ENCODE results near the gene PITX1.

Gene PITX1

DNA sequence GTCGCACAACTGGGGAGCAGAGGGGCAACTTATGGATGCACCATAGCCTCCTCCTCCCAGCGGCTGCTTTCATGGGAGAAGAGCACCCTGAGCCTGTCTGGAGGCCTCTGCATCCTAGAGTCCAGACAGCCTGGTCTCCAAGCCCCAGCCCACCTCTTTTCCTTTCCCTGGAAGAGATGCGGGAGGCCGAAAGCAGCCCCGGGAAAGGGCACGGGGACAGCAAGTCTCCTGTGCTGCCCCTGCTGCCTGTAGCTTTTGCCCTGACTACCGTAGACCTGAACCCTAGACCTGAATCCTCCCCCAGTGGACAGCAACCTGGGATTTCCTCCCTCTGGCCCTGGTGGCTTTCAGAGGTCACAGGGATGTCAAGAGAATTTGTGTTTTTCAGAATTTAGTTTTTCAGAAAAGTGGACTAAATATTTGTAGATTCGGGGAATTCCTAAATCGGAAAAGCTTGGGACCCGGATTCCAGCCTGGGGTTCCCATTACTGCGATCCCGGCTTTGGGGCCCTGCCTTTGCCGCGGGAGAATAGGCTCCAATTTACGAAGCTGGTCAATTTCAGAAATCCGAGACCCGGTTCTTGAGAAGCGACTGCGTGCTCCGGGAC lies 4.3 kb upstream of the PITX1 start:
- Histone ChIP-seq H3K9ac (ENCODE audit: low read length) (no peak overlapping the region), H3K27me3 (replicated peaks; ENCODE audit: insufficient read depth, low read length) (no peaks in the 10 kb centered on the region), H3K4me1 (ENCODE audit: low read length) (no peaks in the 10 kb centered on the region), H3K4me3 (ENCODE audit: low read length) (no peak overlapping the region), H3K4me2 (ENCODE audit: low read depth, low read length) (no peak overlapping the region), H4K20me1 (ENCODE audit: insufficient read depth, low read length) (no peaks in the 10 kb centered on the region), H3K27ac (ENCODE audit: low read length) (no peak overlapping the region), H3K79me2 (ENCODE audit: low read length) (peaks cover 4% of the 10 kb centered on the region), H3K9me3 (replicated peaks; ENCODE audit: insufficient read depth, low read length) (no peaks in the 10 kb centered on the region), H3F3A (ENCODE audit: insufficient read depth, low read length) (peaks cover 5% of the 10 kb centered on the region; the same call in 1 of the 2 replicates), H3K36me3 (replicated peaks; ENCODE audit: insufficient read depth, low read length) (no peaks in the 10 kb centered on the region), H3K9me2 (replicated peaks; ENCODE audit: insufficient read depth, low read length) (no peaks in the 10 kb centered on the region), H2AFZ (ENCODE audit: low read length) (no peak overlapping the region)
- TF ChIP-seq EZH2 (optimal IDR thresholded peaks at IDR 0.05; ENCODE audit: low read depth, low read length) (no peak), EZH2phosphoT487 (IDR thresholded peaks at IDR 0.05; ENCODE audit: low read length) (no peak)
- TF ChIP-seq, protein P1, sequence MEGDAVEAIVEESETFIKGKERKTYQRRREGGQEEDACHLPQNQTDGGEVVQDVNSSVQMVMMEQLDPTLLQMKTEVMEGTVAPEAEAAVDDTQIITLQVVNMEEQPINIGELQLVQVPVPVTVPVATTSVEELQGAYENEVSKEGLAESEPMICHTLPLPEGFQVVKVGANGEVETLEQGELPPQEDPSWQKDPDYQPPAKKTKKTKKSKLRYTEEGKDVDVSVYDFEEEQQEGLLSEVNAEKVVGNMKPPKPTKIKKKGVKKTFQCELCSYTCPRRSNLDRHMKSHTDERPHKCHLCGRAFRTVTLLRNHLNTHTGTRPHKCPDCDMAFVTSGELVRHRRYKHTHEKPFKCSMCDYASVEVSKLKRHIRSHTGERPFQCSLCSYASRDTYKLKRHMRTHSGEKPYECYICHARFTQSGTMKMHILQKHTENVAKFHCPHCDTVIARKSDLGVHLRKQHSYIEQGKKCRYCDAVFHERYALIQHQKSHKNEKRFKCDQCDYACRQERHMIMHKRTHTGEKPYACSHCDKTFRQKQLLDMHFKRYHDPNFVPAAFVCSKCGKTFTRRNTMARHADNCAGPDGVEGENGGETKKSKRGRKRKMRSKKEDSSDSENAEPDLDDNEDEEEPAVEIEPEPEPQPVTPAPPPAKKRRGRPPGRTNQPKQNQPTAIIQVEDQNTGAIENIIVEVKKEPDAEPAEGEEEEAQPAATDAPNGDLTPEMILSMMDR (IDR thresholded peaks at IDR 0.05; ENCODE audit: low read length): no peak
- DNase-seq: no peak

DNA sequence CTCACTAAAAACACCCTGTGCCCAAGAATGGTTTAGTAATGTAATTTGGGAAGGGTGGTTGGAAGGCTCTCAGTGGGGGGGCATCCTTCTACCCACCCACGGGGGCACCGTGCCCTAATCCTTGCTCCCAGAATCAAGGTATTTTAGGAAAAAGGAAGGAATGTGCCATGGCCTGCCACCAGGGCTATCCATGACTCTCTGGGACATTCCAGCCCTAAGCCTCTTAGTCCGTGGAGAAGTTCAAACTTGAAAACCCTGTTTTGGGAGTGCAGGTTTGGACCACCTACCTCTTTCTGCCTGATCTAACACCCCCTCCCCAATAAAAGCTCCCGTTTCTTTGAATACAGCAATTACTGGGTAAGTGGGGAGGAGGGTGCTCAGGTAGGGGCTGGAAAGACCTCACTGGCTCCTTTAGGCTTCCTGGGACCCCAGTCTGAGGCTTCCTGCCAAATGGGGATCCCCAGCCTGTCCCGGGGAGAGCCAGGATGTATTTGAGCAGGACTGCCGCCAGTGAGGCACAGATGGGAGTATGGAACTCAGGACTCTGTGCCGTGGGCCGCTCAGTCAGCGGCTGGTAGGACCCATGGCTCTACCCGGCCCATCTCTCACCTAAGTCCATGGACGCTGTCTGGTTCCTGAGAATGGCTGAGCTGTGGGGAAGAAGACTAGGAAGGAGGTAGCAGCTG lies 3.6 kb upstream of the PITX1 start:
- no peak for DNase-seq
- no peak overlapping the region for H3K27ac ChIP-seq (ENCODE audit: low read length)
- H3K4me3 ChIP-seq (ENCODE audit: low read length): no peak overlapping the region
- H3K27me3 ChIP-seq (replicated peaks; ENCODE audit: insufficient read depth, low read length): no peaks in the 10 kb centered on the region
- H3K4me1 ChIP-seq (ENCODE audit: low read length): no peaks in the 10 kb centered on the region
- no peak overlapping the region for H2AFZ ChIP-seq (ENCODE audit: low read length)
- no peak for TF ChIP-seq EZH2 (optimal IDR thresholded peaks at IDR 0.05; ENCODE audit: low read depth, low read length)
- TF ChIP-seq, protein P1 (IDR thresholded peaks at IDR 0.05; ENCODE audit: low read length): no peak
- TF ChIP-seq EZH2phosphoT487 (IDR thresholded peaks at IDR 0.05; ENCODE audit: low read length): no peak
- H3K9me3 ChIP-seq (replicated peaks; ENCODE audit: insufficient read depth, low read length): no peaks in the 10 kb centered on the region
- no peak overlapping the region for H3K9ac ChIP-seq (ENCODE audit: low read length)
- peaks cover 5% of the 10 kb centered on the region; the same call in 1 of the 2 replicates for H3F3A ChIP-seq (ENCODE audit: insufficient read depth, low read length)
- H3K4me2 ChIP-seq (ENCODE audit: low read depth, low read length): no peak overlapping the region
- H3K79me2 ChIP-seq (ENCODE audit: low read length): peaks cover 10% of the 10 kb centered on the region
- H3K9me2 ChIP-seq (replicated peaks; ENCODE audit: insufficient read depth, low read length): no peaks in the 10 kb centered on the region
- H4K20me1 ChIP-seq (ENCODE audit: insufficient read depth, low read length): no peaks in the 10 kb centered on the region
- no peaks in the 10 kb centered on the region for H3K36me3 ChIP-seq (replicated peaks; ENCODE audit: insufficient read depth, low read length)

DNA sequence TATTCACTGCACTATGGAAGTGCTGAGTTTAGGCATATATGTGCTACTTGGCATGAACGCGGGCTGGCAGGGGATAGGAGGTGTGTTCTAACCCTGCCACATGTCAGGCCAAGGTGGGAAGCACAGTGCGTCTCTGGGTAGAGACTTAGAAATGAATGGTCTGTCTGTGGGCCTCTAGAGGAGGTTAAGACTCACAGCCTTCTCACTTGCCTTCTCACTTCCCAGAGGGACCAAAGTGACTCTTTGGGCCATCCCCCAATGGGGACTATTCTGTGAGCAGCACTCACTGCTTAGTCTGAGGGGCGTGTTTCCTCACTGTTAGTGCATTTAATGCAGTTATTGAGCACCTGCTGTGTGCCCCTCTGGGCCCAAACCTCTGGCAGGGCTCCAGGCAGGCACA lies 2.4 kb upstream of the PITX1 start:
- Histone ChIP-seq H4K20me1 (ENCODE audit: insufficient read depth, low read length) (no peaks in the 10 kb centered on the region), H3F3A (ENCODE audit: insufficient read depth, low read length) (peaks cover 9% of the 10 kb centered on the region; the same call in 1 of the 2 replicates), H3K36me3 (replicated peaks; ENCODE audit: insufficient read depth, low read length) (no peaks in the 10 kb centered on the region), H3K9me2 (replicated peaks; ENCODE audit: insufficient read depth, low read length) (no peaks in the 10 kb centered on the region), H2AFZ (ENCODE audit: low read length) (no peak overlapping the region), H3K9me3 (replicated peaks; ENCODE audit: insufficient read depth, low read length) (no peaks in the 10 kb centered on the region), H3K27me3 (replicated peaks; ENCODE audit: insufficient read depth, low read length) (no peaks in the 10 kb centered on the region), H3K27ac (ENCODE audit: low read length) (no peak overlapping the region), H3K79me2 (ENCODE audit: low read length) (peaks cover 23% of the 10 kb centered on the region), H3K4me2 (ENCODE audit: low read depth, low read length) (no peak overlapping the region), H3K4me1 (ENCODE audit: low read length) (no peaks in the 10 kb centered on the region), H3K9ac (ENCODE audit: low read length) (no peak overlapping the region), H3K4me3 (ENCODE audit: low read length) (no peak overlapping the region)
- no peak for TF ChIP-seq EZH2 (optimal IDR thresholded peaks at IDR 0.05; ENCODE audit: low read depth, low read length)
- TF ChIP-seq, protein P1 (IDR thresholded peaks at IDR 0.05; ENCODE audit: low read length): no peak
- TF ChIP-seq EZH2phosphoT487 (IDR thresholded peaks at IDR 0.05; ENCODE audit: low read length): no peak
- no peak for DNase-seq

All from MM.1S (cell line).